ENCODE measurements around the gene SRMS.
A peak's percentile ranks its signal among the peaks of the same experiment; 100 is the strongest.

DNA sequence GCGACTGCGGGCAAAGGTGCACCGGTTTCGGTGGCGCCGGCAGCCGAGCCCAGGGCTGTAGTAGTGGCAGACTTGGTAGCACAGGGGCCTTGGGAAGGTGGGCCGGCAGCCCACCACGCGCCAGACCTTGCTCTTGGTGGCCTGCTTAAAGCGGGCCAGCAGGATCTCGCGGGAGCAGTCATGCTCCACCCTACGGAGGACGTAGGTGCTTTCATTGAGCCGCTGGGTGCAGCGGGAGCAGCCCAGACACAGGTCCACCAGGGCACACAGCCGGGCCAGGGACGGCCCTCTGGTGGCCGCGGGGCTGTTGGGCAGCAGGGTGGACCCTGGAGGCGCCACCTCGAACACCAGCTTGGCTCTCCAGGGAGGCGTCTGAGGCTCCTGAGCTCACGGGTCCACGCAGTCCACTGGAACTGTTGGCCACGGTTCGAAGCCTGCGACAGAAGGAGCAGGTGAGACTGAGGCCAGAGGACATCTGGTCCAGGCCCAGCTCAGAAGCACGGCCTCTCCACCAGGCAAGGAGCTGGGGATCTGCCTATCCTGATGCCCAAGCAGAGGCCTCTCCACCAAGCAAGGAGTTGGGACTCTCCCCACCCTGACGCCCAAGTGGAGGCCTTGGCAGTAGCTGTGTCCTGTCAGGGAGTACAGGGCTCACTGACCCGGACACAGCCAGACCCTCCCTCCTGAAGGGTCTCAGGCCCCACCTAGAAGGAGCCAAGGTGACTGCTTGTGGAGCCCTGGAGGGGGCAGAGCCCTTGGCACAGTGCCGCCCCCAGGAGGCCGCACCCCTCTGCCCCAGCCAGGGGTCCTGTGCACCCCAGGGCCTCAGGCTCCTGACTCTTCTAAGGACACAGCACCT is 25.5 kb upstream of the SRMS start:
- TF ChIP-seq, protein P1, sequence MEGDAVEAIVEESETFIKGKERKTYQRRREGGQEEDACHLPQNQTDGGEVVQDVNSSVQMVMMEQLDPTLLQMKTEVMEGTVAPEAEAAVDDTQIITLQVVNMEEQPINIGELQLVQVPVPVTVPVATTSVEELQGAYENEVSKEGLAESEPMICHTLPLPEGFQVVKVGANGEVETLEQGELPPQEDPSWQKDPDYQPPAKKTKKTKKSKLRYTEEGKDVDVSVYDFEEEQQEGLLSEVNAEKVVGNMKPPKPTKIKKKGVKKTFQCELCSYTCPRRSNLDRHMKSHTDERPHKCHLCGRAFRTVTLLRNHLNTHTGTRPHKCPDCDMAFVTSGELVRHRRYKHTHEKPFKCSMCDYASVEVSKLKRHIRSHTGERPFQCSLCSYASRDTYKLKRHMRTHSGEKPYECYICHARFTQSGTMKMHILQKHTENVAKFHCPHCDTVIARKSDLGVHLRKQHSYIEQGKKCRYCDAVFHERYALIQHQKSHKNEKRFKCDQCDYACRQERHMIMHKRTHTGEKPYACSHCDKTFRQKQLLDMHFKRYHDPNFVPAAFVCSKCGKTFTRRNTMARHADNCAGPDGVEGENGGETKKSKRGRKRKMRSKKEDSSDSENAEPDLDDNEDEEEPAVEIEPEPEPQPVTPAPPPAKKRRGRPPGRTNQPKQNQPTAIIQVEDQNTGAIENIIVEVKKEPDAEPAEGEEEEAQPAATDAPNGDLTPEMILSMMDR (conservative IDR thresholded peaks at IDR 0.05; ENCODE audit: low read depth, low read length): peak; percentile 38
- no peak for TF ChIP-seq EZH2phosphoT487 (IDR thresholded peaks at IDR 0.05; ENCODE audit: borderline replicate concordance, low read length)

Data from PC-3 (cell line).